ENCODE data around the gene RACK1.

- TF ChIP-seq EZH2 (IDR thresholded peaks at IDR 0.05; ENCODE audit: borderline replicate concordance, low read length) = no peak
- no peak for TF ChIP-seq CTCF (IDR thresholded peaks at IDR 0.05; ENCODE audit: low read length)
Observed at GRCh38 chr5:181237729-181238385, 5.8 kb downstream of the RACK1 start.

Data from OCI-LY1 (cell line).